Fibroblast of gingiva (primary cell): ENCODE data around the gene SLIT3.
A peak's percentile ranks its signal among the peaks of the same experiment; 100 is the strongest.

ENCODE experiments used
- DNase-seq: peaks from one replicate; pipeline ENCODE4 v3.0.0-alpha.2; 2011; ENCODE audit warnings: low read depth

The SLIT3 gene

GRCh38 chr5:168736281-168736831 is 564.6 kb downstream of the SLIT3 start:
- DNase-seq, result no peak

DNA sequence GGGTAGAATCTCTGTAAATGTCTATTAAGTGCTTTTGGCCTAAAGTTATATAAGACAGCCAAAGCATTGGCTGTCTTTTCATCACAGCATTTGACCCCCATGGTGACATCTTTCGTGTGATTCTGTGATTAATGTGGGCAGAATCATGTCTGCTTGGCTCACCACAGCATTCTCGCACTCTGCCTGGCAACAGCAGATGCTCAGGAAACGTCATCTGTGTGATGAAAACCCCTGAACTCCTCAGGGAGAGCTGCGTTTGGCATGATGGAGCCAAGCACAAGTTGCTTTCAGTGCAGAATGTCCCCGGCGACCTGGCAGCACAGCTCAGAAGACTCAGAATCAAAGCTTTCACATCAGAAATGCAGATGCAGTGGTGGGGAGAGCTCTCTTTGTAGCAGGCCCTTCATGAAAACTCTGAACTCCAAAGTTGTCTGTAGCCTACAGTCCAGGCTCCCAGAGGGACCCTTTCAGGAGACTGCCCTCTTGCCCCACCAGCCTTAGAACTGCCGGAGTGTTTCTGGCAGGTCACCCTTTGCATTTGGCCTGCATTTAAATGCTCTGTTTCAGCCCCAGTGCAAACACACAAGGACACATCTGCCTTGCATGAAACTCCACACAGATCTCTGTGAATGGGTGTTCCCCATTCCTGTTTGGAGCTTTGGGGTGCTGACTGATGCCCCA is 566.2 kb downstream of the SLIT3 start:
- DNase-seq, result peak; percentile 68

GRCh38 chr5:168734119-168734518 is 566.8 kb downstream of the SLIT3 start:
- no peak for DNase-seq

DNA sequence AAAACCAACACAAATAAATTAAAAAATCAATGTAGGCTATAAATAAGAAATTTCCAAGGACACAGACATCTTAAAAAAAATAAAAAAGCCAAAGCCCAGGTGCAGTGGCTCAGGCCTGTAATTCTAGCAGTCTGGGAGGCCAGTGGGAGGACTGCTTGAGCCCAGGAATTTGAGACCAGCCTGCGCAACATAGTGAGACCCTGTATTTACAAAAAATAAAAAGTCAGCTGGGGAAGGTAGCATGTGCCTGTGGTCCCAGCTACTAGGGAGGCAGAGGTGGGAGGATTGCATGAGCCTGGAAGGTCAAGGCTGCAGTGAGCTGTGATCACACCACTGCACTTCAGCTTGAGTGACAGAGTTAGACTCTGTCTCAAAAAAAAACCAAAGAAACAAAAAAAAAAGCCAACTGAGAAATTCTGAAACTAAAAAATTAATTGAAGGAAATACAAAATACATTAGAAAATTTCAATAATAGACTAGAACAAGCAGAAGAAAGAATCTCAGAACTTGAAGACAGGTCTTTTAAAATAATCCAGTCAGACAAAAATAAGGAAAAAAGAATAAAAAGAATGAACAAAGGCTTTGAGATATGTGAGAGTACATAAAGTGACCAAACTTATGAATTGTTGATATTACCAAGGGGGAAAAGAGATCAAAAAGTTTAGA is 572.3 kb downstream of the SLIT3 start:
- no peak for DNase-seq

DNA sequence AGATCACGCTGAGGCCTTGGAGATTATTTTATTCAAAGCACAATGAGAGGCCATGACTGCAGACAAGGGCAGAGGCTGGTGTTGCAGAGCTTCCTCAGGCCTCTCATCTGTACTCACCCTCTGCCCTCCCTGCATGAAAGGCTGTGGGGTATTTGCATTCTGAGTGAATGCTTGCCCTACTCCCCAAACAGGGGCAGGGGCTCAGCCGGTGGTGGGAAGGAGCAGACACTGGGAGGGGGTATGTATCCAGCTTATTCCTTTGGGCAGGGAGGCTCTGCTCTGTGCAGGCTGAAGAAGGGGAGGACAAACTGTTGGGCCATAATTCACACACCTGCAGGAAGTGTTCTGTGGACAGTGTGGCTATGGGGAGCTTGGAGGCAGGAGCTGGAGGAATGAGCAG is 573.4 kb downstream of the SLIT3 start:
- DNase-seq, result no peak

DNA sequence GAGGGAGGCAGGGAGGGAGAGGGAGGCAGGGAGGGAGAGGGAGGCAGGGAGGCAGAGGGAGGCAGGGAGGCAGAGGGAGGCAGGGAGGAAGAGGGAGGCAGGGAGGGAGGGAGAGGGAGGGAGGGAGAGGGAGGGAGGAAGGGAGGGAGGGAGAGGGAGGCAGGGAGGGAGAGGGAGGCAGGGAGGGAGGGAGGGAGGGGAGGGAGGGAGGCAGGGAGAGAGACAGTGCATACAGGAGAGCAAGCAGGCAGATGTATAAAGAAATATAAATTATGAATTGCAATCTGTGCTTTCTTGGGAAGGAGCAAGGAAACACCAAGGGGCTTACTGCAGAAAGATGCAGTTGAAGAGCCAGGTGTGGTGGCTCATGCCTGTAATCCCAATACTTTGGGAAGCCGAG is 574.6 kb downstream of the SLIT3 start:
- DNase-seq, result no peak

- DNase-seq, result no peak
Observed at GRCh38 chr5:168724227-168724626, 576.7 kb downstream of the SLIT3 start.

DNA sequence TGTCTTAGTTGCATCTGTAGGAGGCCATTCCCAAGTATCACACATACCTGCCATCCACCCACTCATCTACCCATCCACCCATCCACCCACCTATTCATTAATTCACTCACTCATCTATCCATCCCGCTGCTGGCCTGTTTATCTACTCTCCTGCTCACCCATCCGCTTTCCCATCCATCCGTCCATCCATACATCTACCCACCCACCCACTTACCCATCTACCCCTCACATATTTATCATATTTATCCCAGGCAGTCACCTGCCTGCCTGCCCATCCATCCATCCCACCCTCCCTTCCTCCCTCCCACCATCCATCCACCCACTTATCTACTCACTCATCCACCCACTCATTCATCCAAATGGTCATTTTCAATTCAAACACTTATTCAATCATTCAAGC is 577.9 kb downstream of the SLIT3 start:
- no peak for DNase-seq

- DNase-seq, result no peak
Observed at GRCh38 chr5:168721966-168722365, 579.0 kb downstream of the SLIT3 start.

- no peak for DNase-seq
Observed at GRCh38 chr5:168721002-168721753, 579.8 kb downstream of the SLIT3 start.

DNA sequence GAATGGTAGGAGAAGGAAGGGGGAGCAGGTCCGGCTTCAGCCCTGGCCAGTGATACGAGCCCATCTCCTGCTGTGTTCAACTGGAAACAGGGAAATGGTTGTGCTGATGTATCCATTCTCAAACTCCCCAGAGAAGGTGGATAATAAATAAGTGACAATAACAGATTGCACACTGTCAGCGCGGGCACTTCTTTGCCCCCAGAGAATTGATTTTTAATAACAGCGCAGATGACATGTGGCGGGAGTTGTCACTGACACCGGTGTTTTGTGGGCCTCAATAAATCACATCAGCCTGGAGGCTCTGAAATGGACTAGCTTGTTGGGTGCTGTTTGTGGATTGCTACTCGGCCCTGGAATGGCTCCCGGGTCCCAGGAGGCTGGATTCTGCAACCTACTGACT is 580.4 kb downstream of the SLIT3 start:
- no peak for DNase-seq

DNA sequence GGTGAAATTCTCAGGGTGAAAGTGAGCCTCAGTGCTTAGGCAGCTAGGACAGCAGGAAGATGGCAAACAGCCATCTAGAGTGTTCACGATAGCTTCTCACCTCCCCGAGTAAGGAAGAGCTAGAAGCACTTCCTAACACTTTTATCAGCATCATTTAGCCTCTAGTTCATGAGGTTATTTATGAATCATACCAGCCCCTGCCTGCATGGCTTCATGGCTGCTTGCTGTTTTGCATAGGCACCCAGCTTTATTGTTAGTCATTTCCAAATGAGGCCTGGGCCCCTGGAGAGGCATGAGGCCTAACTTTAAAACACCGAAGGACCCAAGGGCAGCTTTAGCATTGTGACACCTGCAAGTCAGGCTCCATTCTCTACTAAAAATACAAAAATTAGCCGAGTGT is 586.9 kb downstream of the SLIT3 start:
- no peak for DNase-seq

- no peak for DNase-seq
Observed at GRCh38 chr5:168713051-168713450, 587.9 kb downstream of the SLIT3 start.

DNA sequence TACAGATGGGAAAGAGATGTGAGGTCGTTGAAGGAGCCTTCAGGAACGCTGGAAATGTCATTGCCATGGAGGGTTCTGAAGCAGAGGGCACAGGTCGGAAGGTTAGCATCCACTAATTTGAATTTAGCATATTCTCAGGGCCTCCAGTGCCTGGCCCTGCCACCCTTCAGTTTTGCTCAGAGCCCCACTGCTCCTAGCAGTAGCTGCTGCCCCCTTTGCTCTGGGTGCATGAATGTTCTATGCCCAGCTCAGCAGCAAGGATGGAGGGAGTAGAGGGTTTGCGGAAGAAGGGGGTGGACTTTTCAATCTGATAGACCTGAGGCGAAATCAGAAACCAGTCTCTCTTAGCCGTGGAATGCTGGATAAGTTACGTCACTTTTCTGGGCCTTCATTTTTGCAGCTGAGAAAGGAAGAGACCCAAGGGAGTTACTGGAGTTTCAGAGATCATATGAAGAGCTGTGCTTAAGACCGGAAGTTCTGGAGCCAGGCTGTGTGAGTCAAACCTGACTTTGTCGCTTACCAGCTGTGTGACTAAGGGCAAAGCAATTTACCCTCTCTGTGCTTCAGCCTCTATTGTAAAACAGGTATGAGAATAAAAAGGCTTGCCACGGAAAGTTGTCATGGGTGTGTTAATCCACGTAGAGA is 588.5 kb downstream of the SLIT3 start:
- DNase-seq, result peak; percentile 89

- DNase-seq, result no peak
Observed at GRCh38 chr5:168710706-168711105, 590.2 kb downstream of the SLIT3 start.

GRCh38 chr5:168707716-168708695 is 592.9 kb downstream of the SLIT3 start:
- DNase-seq, result no peak

DNA sequence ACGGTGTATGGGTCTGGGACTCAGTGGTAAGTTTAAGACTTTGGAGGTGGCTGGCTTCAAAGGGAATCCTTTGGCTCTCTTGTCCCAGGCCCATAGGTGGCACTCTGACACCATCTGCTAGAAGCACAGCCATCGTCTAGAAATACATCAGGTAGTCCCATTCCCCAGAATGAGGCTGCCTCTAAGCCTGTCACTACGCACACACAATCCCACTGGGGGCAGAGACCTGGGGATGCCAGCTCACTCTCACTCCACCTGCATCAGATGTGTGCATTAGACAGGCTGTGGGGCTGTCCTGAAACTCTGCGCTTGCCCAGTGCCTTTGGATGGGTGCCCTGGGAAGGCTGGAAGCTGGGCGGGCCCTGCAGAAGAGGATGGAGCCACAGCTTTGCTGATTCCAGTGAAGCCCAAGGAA is 594.3 kb downstream of the SLIT3 start:
- peak; percentile 35 for DNase-seq

- DNase-seq, result no peak
Observed at GRCh38 chr5:168705321-168705720, 595.6 kb downstream of the SLIT3 start.

- no peak for DNase-seq
Observed at GRCh38 chr5:168702511-168702910, 598.4 kb downstream of the SLIT3 start.

DNA sequence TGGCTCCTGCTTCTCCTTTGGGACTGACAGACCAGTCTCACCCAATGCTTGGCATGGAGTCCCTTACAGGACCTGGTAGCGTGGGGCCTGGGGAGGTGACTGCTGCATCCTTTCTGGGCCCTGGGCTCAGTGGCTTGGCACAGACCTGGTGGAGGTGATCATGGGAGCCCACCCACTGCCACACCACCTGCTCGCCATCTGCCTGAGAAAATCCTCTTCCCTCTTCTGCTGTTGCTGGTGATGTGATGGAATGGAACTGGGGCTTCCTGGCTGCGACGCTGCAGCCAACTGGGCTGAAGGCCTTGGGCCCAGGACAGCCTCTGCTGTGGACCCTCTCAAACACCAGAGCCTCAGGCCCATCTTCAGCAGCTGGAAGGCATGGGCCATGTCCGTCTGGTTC is 599.3 kb downstream of the SLIT3 start:
- no peak for DNase-seq

DNA sequence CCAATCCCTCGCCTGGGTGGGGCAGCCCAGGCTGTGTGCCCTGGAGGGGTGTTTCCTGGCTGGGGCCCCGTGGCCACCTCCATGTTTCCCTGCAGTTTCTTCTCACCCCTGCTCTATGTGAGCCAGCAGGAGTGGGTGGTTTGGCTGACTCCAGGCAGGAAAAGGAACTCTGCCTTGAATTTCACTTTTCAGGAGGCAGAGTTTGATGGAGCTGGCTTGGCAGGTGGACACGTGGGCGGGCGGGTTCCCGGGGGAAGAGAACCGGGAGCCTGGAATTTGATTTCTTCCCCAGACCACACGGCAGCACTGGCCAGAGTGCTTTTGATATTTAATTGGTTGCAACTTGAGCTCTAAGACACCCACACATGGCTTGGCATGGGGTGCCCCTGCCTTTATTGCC is 601.9 kb downstream of the SLIT3 start:
- DNase-seq, result no peak
